ENCODE results near the gene CORO7. TPM values are rescaled to one million over a fixed set of nuclear protein-coding genes. Genes with fewer than 3 reads are reported as not detected.

CORO7 gene
- total and polyA plus RNA-seq, 2 donors = 13.7 to 15.6 TPM

Small RNAs within 50 kb of the gene (small RNA-seq; reads per million reads assigned to genes)
- gene AC012676.2 = not detected

Other genes starting within 250 kb of the CORO7 start
- 15.0 TPM for gene SRL, start 174.5 kb downstream of the CORO7 start, total RNA-seq
- 2.4 TPM for gene SRL, start 174.5 kb downstream of the CORO7 start, polyA plus RNA-seq
- 6.1 TPM for gene TFAP4, start 143.6 kb downstream of the CORO7 start, total RNA-seq
- 7.3 TPM for gene TFAP4, start 143.6 kb downstream of the CORO7 start, polyA plus RNA-seq
- 6.1 TPM for gene GLIS2, start 100.5 kb downstream of the CORO7 start, total RNA-seq
- gene GLIS2, start 100.5 kb downstream of the CORO7 start, polyA plus RNA-seq = 22.1 TPM
- gene PAM16, start 65.3 kb downstream of the CORO7 start, total RNA-seq = 8.6 TPM
- 48.9 TPM for gene PAM16, start 65.3 kb downstream of the CORO7 start, polyA plus RNA-seq
- gene VASN, start 44.7 kb downstream of the CORO7 start, total RNA-seq = 20.8 TPM
- gene VASN, start 44.7 kb downstream of the CORO7 start, polyA plus RNA-seq = 47.6 TPM
- gene DNAJA3, start 9.3 kb upstream of the CORO7 start, total RNA-seq = 33.5 TPM
- 38.4 TPM for gene DNAJA3, start 9.3 kb upstream of the CORO7 start, polyA plus RNA-seq
- gene NMRAL1, start 58.0 kb upstream of the CORO7 start, total RNA-seq = 25.2 TPM
- 48.2 TPM for gene NMRAL1, start 58.0 kb upstream of the CORO7 start, polyA plus RNA-seq
- 27.9 TPM for gene HMOX2, start 59.8 kb upstream of the CORO7 start, total RNA-seq
- gene HMOX2, start 59.8 kb upstream of the CORO7 start, polyA plus RNA-seq = 45.6 TPM
- 6.2 TPM for gene CDIP1, start 122.2 kb upstream of the CORO7 start, total RNA-seq
- gene CDIP1, start 122.2 kb upstream of the CORO7 start, polyA plus RNA-seq = 28.7 TPM
- gene C16orf96, start 139.7 kb upstream of the CORO7 start, total RNA-seq = 0.11 TPM
- gene C16orf96, start 139.7 kb upstream of the CORO7 start, polyA plus RNA-seq = 0.04 TPM
- 2.3 TPM for gene UBALD1, start 198.3 kb upstream of the CORO7 start, total RNA-seq
- 37.9 TPM for gene UBALD1, start 198.3 kb upstream of the CORO7 start, polyA plus RNA-seq
- 22.5 TPM for gene MGRN1, start 208.2 kb upstream of the CORO7 start, total RNA-seq
- gene MGRN1, start 208.2 kb upstream of the CORO7 start, polyA plus RNA-seq = 34.9 TPM

Data from urinary bladder (tissue), 2 donors.